K562 (cell line): ENCODE measurements around the gene DOK3. TPM values are rescaled to one million over a fixed set of nuclear protein-coding genes. Genes with fewer than 3 reads are reported as not detected.

Source experiments
- CBX3 ChIP-seq, 2 experiments: IDR thresholded peaks; 1 replicate in 1 of 2; 2 replicates in 1 of 2; pipeline ENCODE4 v1.6.1; 2012; ENCODE audit warnings: inconsistent platforms in 2 of 2, low read length in 2 of 2, borderline replicate concordance in 1 of 2, control low read depth in 1 of 2
- CREB1 ChIP-seq, 2 experiments: sonication (generic) in 1 of 2; formaldehyde crosslinking in 1 of 2; IDR thresholded peaks; 2 replicates each; pipeline versions ENCODE4 v1.6.1 to v1.8.0; 2012 to 2022; ENCODE audit warnings: inconsistent platforms in 1 of 2, mild to moderate bottlenecking in 1 of 2, missing genetic modification reagents in 1 of 2, moderate library complexity in 1 of 2
- FOXK2 ChIP-seq, 2 experiments: fragments of 450-650 bp; IDR thresholded peaks in 1 of 2; conservative IDR thresholded peaks in 1 of 2; 2 replicates each; pipeline ENCODE4 v1.6.1; 2016; ENCODE audit warnings: low read depth in 2 of 2, mild to moderate bottlenecking in 1 of 2
- KLF1 ChIP-seq: fragments of 450-650 bp; IDR thresholded peaks from 2 replicates; pipeline ENCODE4 v1.6.1; 2016; ENCODE audit warnings: missing genetic modification characterization, missing compliant biosample characterization
- MCM5 ChIP-seq: fragments of 450-650 bp; IDR thresholded peaks from 2 replicates; pipeline ENCODE4 v1.6.1; 2016; ENCODE audit warnings: low read depth
- NRF1 ChIP-seq, 2 experiments: fragments of 450-650 bp; IDR thresholded peaks in 1 of 2; conservative IDR thresholded peaks in 1 of 2; 2 replicates each; pipeline ENCODE4 v1.6.1; 2014; ENCODE audit warnings: mild to moderate bottlenecking in 2 of 2
- SIX5 ChIP-seq, 2 experiments: IDR thresholded peaks; 2 replicates each; pipeline ENCODE4 v1.6.1; 2011; ENCODE audit warnings: low read length in 2 of 2, borderline replicate concordance in 1 of 2, low read depth in 1 of 2, mild to moderate bottlenecking in 1 of 2, moderate library complexity in 1 of 2; ENCODE audit not compliant: insufficient read depth in 1 of 2
- polyA plus RNA-seq, 8 experiments: library from polyadenylated mRNA; depleted of rRNA in 4 of 8; stranded (reverse) in 5 of 8; unstranded in 3 of 8; fragments of >200 nt; fragmentation: Nextera tagmentation in 2 of 8; fragmentation: Illumina TruSeq in 1 of 8; extraction: Ambion mirVana in 2 of 8; extraction: Trizol in 1 of 8; gene quantifications; 2 replicates each; pipeline versions ENCODE4 v1.2.1 to v1.2.3, GENCODE V29; 2011 to 2014; ENCODE audit warnings: inconsistent platforms in 1 of 8, missing spikeins in 1 of 8
- total RNA-seq, 7 experiments: library from RNA; depleted of rRNA in 6 of 7; stranded (reverse); fragments of >200 nt in 6 of 7; fragmentation: Illumina TruSeq in 2 of 7; extraction: Trizol in 2 of 7; gene quantifications; 2 replicates each; pipeline versions ENCODE4 v1.2.1 to v1.2.3, GENCODE V29; 2011 to 2021; ENCODE audit warnings: low replicate concordance in 1 of 7
- TF ChIP-seq, protein P1 (sequence below): fragments of 150-350 bp; conservative IDR thresholded peaks from 2 replicates; pipeline ENCODE4 v1.6.1; 2014; ENCODE audit warnings: low read length
- TF ChIP-seq, protein P2 (sequence below), 3 experiments: fragments of 200-800 bp in 1 of 3; fragments of 250-450 bp in 1 of 3; fragments of 450-650 bp in 1 of 3; sonication (Bioruptor Pico) in 1 of 3; sonication (Bioruptor generic) in 1 of 3; formaldehyde crosslinking in 1 of 3; IDR thresholded peaks; 2 replicates each; pipeline versions ENCODE4 v1.6.1 to v1.8.0; 2016 to 2022; ENCODE audit warnings: mild to moderate bottlenecking in 2 of 3, missing genetic modification characterization in 2 of 3, missing compliant biosample characterization in 1 of 3, moderate library complexity in 1 of 3
- TF ChIP-seq, protein P3 (sequence below), 2 experiments: fragments of 450-650 bp in 1 of 2; sonication (generic) in 1 of 2; formaldehyde crosslinking in 1 of 2; IDR thresholded peaks in 1 of 2; conservative IDR thresholded peaks in 1 of 2; 2 replicates each; pipeline versions ENCODE4 v1.6.1 to v1.8.1; 2016 to 2023; ENCODE audit warnings: mild to moderate bottlenecking in 2 of 2, moderate library complexity in 2 of 2, inconsistent platforms in 1 of 2, missing genetic modification reagents in 1 of 2
- TF ChIP-seq, protein P4 (sequence below): fragments of 200-800 bp; sonication (Bioruptor generic); IDR thresholded peaks from 2 replicates; pipeline ENCODE4 v1.6.1; 2017; ENCODE audit warnings: missing genetic modification characterization, missing compliant biosample characterization
- TF ChIP-seq, protein P5 (sequence below): fragments of 450-650 bp; IDR thresholded peaks from 2 replicates; pipeline ENCODE4 v1.7.1; 2018; ENCODE audit warnings: mild to moderate bottlenecking, low read depth; ENCODE audit not compliant: partially characterized antibody

The DOK3 gene
- total and polyA plus RNA-seq, 9 of the 15 experiments (the other 6 are each of a cell fraction or from before 2014, with no cell fraction given) = 1.3 to 23.0 (median 8.0) TPM

DNA sequence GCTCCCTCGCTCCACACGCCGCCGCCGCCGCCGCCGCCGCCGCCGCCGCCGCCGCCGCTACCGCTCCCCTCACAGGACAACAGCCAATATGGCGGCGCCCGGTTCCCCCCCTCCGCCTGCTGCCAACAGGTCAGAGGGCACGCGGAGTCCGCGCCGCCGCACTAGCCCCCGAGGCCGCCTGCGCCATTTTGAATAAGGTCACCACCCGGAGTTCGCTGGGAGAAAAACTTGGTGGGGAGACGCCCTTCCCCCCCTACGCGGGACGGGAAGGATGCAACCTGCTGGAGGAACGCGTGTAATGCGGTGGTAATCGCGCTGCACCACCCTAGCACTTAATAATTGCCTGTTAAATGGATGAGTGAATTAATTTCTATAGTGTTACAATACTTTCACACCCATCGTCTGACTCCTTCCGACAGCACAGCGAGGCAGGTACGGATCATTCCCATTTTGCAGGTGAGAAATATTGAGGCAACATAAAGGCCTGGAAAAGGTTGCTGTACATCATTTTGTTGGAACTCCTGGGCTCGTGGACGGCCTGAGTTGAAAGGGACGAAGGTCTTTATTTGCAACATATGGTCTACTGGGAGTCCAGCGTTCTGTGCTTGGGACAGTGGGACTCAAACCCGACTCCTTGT, 45.0 kb upstream of the DOK3 start, which contains the start of gene FAM193B (continued):
- TF ChIP-seq, protein P1, sequence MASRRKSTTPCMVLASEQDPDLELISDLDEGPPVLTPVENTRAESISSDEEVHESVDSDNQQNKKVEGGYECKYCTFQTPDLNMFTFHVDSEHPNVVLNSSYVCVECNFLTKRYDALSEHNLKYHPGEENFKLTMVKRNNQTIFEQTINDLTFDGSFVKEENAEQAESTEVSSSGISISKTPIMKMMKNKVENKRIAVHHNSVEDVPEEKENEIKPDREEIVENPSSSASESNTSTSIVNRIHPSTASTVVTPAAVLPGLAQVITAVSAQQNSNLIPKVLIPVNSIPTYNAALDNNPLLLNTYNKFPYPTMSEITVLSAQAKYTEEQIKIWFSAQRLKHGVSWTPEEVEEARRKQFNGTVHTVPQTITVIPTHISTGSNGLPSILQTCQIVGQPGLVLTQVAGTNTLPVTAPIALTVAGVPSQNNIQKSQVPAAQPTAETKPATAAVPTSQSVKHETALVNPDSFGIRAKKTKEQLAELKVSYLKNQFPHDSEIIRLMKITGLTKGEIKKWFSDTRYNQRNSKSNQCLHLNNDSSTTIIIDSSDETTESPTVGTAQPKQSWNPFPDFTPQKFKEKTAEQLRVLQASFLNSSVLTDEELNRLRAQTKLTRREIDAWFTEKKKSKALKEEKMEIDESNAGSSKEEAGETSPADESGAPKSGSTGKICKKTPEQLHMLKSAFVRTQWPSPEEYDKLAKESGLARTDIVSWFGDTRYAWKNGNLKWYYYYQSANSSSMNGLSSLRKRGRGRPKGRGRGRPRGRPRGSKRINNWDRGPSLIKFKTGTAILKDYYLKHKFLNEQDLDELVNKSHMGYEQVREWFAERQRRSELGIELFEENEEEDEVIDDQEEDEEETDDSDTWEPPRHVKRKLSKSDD = 0 out of 2 replicates have a peak, but pooled peaks have one; percentile 48
- TF ChIP-seq CREB1 (IDR thresholded peaks at IDR 0.05) = peak; percentile 53
- TF ChIP-seq CREB1 (CRISPR knock-in tag; IDR thresholded peaks at IDR 0.05) = 0 out of 2 replicates have a peak, but pooled peaks have one; percentile 33
- peak; percentile 93 for TF ChIP-seq KLF1 (tag)
- TF ChIP-seq FOXK2 (conservative IDR thresholded peaks at IDR 0.05 in 1 of 2, IDR thresholded peaks at IDR 0.05 in 1 of 2; ENCODE audit: low read depth in 2 of 2) = peak; percentile 44 to 63; a peak in 2 of 4 replicates
- TF ChIP-seq, protein P2, sequence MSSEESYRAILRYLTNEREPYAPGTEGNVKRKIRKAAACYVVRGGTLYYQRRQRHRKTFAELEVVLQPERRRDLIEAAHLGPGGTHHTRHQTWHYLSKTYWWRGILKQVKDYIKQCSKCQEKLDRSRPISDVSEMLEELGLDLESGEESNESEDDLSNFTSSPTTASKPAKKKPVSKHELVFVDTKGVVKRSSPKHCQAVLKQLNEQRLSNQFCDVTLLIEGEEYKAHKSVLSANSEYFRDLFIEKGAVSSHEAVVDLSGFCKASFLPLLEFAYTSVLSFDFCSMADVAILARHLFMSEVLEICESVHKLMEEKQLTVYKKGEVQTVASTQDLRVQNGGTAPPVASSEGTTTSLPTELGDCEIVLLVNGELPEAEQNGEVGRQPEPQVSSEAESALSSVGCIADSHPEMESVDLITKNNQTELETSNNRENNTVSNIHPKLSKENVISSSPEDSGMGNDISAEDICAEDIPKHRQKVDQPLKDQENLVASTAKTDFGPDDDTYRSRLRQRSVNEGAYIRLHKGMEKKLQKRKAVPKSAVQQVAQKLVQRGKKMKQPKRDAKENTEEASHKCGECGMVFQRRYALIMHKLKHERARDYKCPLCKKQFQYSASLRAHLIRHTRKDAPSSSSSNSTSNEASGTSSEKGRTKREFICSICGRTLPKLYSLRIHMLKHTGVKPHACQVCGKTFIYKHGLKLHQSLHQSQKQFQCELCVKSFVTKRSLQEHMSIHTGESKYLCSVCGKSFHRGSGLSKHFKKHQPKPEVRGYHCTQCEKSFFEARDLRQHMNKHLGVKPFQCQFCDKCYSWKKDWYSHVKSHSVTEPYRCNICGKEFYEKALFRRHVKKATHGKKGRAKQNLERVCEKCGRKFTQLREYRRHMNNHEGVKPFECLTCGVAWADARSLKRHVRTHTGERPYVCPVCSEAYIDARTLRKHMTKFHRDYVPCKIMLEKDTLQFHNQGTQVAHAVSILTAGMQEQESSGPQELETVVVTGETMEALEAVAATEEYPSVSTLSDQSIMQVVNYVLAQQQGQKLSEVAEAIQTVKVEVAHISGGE (CRISPR knock-in tag; IDR thresholded peaks at IDR 0.05) = peak in 1 of 3 experiments; percentile 79; a peak in 2 of 6 replicates
- TF ChIP-seq, protein P3, sequence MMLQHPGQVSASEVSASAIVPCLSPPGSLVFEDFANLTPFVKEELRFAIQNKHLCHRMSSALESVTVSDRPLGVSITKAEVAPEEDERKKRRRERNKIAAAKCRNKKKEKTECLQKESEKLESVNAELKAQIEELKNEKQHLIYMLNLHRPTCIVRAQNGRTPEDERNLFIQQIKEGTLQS (IDR thresholded peaks at IDR 0.05) = no peak; the same call in 1 of the 2 replicates
- TF ChIP-seq, protein P3 (CRISPR knock-in tag; conservative IDR thresholded peaks at IDR 0.05) = no peak; the same call in 1 of the 2 replicates
- peak; percentile 80 to 86 for TF ChIP-seq NRF1 (conservative IDR thresholded peaks at IDR 0.05 in 1 of 2, IDR thresholded peaks at IDR 0.05 in 1 of 2)
- TF ChIP-seq CBX3 (IDR thresholded peaks at IDR 0.05; ENCODE audit: borderline replicate concordance in 1 of 2, low read length in 2 of 2) = peak in 1 of 2 experiments; percentile 64; a peak in 1 of 3 replicates
- peak; percentile 60 to 81; a peak in 3 of 4 replicates for TF ChIP-seq SIX5 (IDR thresholded peaks at IDR 0.05; ENCODE audit: borderline replicate concordance in 1 of 2, insufficient read depth in 1 of 2, low read depth in 1 of 2, low read length in 2 of 2)
- TF ChIP-seq, protein P4, sequence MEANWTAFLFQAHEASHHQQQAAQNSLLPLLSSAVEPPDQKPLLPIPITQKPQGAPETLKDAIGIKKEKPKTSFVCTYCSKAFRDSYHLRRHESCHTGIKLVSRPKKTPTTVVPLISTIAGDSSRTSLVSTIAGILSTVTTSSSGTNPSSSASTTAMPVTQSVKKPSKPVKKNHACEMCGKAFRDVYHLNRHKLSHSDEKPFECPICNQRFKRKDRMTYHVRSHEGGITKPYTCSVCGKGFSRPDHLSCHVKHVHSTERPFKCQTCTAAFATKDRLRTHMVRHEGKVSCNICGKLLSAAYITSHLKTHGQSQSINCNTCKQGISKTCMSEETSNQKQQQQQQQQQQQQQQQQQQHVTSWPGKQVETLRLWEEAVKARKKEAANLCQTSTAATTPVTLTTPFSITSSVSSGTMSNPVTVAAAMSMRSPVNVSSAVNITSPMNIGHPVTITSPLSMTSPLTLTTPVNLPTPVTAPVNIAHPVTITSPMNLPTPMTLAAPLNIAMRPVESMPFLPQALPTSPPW (CRISPR knock-in tag) = peak; percentile 99
- no peak for TF ChIP-seq MCM5
- TF ChIP-seq, protein P5, sequence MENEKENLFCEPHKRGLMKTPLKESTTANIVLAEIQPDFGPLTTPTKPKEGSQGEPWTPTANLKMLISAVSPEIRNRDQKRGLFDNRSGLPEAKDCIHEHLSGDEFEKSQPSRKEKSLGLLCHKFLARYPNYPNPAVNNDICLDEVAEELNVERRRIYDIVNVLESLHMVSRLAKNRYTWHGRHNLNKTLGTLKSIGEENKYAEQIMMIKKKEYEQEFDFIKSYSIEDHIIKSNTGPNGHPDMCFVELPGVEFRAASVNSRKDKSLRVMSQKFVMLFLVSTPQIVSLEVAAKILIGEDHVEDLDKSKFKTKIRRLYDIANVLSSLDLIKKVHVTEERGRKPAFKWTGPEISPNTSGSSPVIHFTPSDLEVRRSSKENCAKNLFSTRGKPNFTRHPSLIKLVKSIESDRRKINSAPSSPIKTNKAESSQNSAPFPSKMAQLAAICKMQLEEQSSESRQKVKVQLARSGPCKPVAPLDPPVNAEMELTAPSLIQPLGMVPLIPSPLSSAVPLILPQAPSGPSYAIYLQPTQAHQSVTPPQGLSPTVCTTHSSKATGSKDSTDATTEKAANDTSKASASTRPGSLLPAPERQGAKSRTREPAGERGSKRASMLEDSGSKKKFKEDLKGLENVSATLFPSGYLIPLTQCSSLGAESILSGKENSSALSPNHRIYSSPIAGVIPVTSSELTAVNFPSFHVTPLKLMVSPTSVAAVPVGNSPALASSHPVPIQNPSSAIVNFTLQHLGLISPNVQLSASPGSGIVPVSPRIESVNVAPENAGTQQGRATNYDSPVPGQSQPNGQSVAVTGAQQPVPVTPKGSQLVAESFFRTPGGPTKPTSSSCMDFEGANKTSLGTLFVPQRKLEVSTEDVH = peak; percentile 51
